ENCODE measurements around the gene PACSIN3. TPM values are rescaled to one million over a fixed set of nuclear protein-coding genes. Genes with fewer than 3 reads are reported as not detected.

PACSIN3 gene
- polyA plus RNA-seq, 2 of the 4 experiments (the other 2 are of a cell fraction): 16.5 to 35.3 TPM

- no peak for FAIRE-seq
- CTCF ChIA-PET: interaction anchor here (0.7 to 2.2 kb wide), 4 partner anchors 13 to 125 kb away, joined by 3 to 9 read pairs (median 4); no protein-coding TSS in a partner anchor
- peaks cover 20% of the 10 kb centered on the region for H3K4me1 ChIP-seq
- no peak for TF ChIP-seq HDAC2 (IDR thresholded peaks at IDR 0.05)
- TF ChIP-seq, protein P1, sequence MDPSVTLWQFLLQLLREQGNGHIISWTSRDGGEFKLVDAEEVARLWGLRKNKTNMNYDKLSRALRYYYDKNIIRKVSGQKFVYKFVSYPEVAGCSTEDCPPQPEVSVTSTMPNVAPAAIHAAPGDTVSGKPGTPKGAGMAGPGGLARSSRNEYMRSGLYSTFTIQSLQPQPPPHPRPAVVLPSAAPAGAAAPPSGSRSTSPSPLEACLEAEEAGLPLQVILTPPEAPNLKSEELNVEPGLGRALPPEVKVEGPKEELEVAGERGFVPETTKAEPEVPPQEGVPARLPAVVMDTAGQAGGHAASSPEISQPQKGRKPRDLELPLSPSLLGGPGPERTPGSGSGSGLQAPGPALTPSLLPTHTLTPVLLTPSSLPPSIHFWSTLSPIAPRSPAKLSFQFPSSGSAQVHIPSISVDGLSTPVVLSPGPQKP (IDR thresholded peaks at IDR 0.05; ENCODE audit: low read depth, low read length): no peak
- no peak for TF ChIP-seq EP300 (IDR thresholded peaks at IDR 0.05)
- no peak for TF ChIP-seq FOSB (CRISPR knock-in tag; IDR thresholded peaks at IDR 0.05)
- TF ChIP-seq EHF (CRISPR knock-in tag; IDR thresholded peaks at IDR 0.05): no peak
- no peak for TF ChIP-seq JUNB (IDR thresholded peaks at IDR 0.05)
- no peak for TF ChIP-seq RFX5 (IDR thresholded peaks at IDR 0.05)
- no peak for TF ChIP-seq SREBF2 (IDR thresholded peaks at IDR 0.05)
- TF ChIP-seq EHMT2 (IDR thresholded peaks at IDR 0.05; ENCODE audit: low read depth): no peak
- no peak for TF ChIP-seq KDM5A (IDR thresholded peaks at IDR 0.05)
- no peak for TF ChIP-seq CBX8 (IDR thresholded peaks at IDR 0.05)
- TF ChIP-seq HEYL (CRISPR knock-in tag; IDR thresholded peaks at IDR 0.05): no peak
- TF ChIP-seq ZSCAN20 (CRISPR knock-in tag; IDR thresholded peaks at IDR 0.05): no peak
- TF ChIP-seq POLR2AphosphoS2 (conservative IDR thresholded peaks at IDR 0.05; ENCODE audit: low read length): no peak
- TF ChIP-seq ZC3H11A (IDR thresholded peaks at IDR 0.05): no peak
- TF ChIP-seq RCOR1 (IDR thresholded peaks at IDR 0.05; ENCODE audit: low read depth, low read length): no peak
- no peak for TF ChIP-seq RARB (CRISPR knock-in tag; IDR thresholded peaks at IDR 0.05)
- no peak for ATAC-seq
- WGBS (ENCODE audit: missing lambda C conversion rate): 91% methylated on average over 8 of the region's 8 CpGs
- DNase-seq (ENCODE audit: low read depth in 1 of 2, low spot score in 1 of 2): no peak
- no peak overlapping the region for H3K27ac ChIP-seq
- no peak overlapping the region for H3K4me2 ChIP-seq
- no peaks in the 10 kb centered on the region for H3K9me3 ChIP-seq
- POLR2A ChIA-PET: interaction anchor here (0.7 kb wide), 2 partner anchors 9 to 16 kb away, joined by 3 to 4 read pairs; no protein-coding TSS in a partner anchor
- no peak overlapping the region for H3K4me3 ChIP-seq
Measured at GRCh38 chr11:47229161-47229560, 42.9 kb upstream of the PACSIN3 start.

- no peaks in the 10 kb centered on the region for H3K9me3 ChIP-seq
- POLR2A ChIA-PET: no interaction called here
- FAIRE-seq (no peak), DNase-seq (ENCODE audit: low read depth in 1 of 2, low spot score in 1 of 2) (no peak), ATAC-seq (no peak)
- peaks cover 3% of the 10 kb centered on the region for H3K4me1 ChIP-seq
- TF ChIP-seq, protein P2, sequence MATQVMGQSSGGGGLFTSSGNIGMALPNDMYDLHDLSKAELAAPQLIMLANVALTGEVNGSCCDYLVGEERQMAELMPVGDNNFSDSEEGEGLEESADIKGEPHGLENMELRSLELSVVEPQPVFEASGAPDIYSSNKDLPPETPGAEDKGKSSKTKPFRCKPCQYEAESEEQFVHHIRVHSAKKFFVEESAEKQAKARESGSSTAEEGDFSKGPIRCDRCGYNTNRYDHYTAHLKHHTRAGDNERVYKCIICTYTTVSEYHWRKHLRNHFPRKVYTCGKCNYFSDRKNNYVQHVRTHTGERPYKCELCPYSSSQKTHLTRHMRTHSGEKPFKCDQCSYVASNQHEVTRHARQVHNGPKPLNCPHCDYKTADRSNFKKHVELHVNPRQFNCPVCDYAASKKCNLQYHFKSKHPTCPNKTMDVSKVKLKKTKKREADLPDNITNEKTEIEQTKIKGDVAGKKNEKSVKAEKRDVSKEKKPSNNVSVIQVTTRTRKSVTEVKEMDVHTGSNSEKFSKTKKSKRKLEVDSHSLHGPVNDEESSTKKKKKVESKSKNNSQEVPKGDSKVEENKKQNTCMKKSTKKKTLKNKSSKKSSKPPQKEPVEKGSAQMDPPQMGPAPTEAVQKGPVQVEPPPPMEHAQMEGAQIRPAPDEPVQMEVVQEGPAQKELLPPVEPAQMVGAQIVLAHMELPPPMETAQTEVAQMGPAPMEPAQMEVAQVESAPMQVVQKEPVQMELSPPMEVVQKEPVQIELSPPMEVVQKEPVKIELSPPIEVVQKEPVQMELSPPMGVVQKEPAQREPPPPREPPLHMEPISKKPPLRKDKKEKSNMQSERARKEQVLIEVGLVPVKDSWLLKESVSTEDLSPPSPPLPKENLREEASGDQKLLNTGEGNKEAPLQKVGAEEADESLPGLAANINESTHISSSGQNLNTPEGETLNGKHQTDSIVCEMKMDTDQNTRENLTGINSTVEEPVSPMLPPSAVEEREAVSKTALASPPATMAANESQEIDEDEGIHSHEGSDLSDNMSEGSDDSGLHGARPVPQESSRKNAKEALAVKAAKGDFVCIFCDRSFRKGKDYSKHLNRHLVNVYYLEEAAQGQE (IDR thresholded peaks at IDR 0.05): no peak
- TF ChIP-seq BHLHE40 (IDR thresholded peaks at IDR 0.05; ENCODE audit: low read depth, low read length) (no peak), GATA3 (IDR thresholded peaks at IDR 0.05; ENCODE audit: borderline replicate concordance) (no peak), MYC (IDR thresholded peaks at IDR 0.05; ENCODE audit: borderline replicate concordance, low read length) (no peak), TFCP2L1 (CRISPR knock-in tag; IDR thresholded peaks at IDR 0.05) (no peak), KDM5A (IDR thresholded peaks at IDR 0.05) (no peak), POLR2AphosphoS2 (conservative IDR thresholded peaks at IDR 0.05; ENCODE audit: low read length) (no peak), EHMT2 (IDR thresholded peaks at IDR 0.05; ENCODE audit: low read depth) (no peak)
- TF ChIP-seq, protein P3, sequence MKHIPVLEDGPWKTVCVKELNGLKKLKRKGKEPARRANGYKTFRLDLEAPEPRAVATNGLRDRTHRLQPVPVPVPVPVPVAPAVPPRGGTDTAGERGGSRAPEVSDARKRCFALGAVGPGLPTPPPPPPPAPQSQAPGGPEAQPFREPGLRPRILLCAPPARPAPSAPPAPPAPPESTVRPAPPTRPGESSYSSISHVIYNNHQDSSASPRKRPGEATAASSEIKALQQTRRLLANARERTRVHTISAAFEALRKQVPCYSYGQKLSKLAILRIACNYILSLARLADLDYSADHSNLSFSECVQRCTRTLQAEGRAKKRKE (CRISPR knock-in tag; IDR thresholded peaks at IDR 0.05; ENCODE audit: low read depth): no peak
- TF ChIP-seq, protein P4, sequence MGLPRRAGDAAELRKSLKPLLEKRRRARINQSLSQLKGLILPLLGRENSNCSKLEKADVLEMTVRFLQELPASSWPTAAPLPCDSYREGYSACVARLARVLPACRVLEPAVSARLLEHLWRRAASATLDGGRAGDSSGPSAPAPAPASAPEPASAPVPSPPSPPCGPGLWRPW (IDR thresholded peaks at IDR 0.05): no peak
- TF ChIP-seq, protein P5, sequence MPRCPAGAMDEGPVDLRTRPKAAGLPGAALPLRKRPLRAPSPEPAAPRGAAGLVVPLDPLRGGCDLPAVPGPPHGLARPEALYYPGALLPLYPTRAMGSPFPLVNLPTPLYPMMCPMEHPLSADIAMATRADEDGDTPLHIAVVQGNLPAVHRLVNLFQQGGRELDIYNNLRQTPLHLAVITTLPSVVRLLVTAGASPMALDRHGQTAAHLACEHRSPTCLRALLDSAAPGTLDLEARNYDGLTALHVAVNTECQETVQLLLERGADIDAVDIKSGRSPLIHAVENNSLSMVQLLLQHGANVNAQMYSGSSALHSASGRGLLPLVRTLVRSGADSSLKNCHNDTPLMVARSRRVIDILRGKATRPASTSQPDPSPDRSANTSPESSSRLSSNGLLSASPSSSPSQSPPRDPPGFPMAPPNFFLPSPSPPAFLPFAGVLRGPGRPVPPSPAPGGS (IDR thresholded peaks at IDR 0.05): no peak
- TF ChIP-seq, protein P1 (IDR thresholded peaks at IDR 0.05; ENCODE audit: low read depth, low read length): no peak
- TF ChIP-seq, protein P6, sequence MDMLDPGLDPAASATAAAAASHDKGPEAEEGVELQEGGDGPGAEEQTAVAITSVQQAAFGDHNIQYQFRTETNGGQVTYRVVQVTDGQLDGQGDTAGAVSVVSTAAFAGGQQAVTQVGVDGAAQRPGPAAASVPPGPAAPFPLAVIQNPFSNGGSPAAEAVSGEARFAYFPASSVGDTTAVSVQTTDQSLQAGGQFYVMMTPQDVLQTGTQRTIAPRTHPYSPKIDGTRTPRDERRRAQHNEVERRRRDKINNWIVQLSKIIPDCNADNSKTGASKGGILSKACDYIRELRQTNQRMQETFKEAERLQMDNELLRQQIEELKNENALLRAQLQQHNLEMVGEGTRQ (IDR thresholded peaks at IDR 0.05): no peak
- no peak overlapping the region for H3K4me3 ChIP-seq
- no peak overlapping the region for H3K27ac ChIP-seq
- CTCF ChIA-PET: interaction anchor here (1.4 to 11.9 kb wide), 2 partner anchors 9 to 34 kb away, joined by 3 to 101 read pairs; no protein-coding TSS in a partner anchor
- WGBS (ENCODE audit: missing lambda C conversion rate): 96% methylated on average over 7 of the region's 7 CpGs
- H3K4me2 ChIP-seq: no peak overlapping the region
Measured at GRCh38 chr11:47225552-47226400, 39.5 kb upstream of the PACSIN3 start.

Measured in A549 (cell line).